ENCODE data around the gene YDJC. TPM values are rescaled to one million over a fixed set of nuclear protein-coding genes. Genes with fewer than 3 reads are reported as not detected.
"Not testable (repeated sequence)": the region's sequence is repeated elsewhere in the genome, so short reads cannot be mapped to it uniquely, and the experiment has no call there.

YDJC gene
- total RNA-seq, 1 experiment from 2014 or later = 57.9 TPM

DNA sequence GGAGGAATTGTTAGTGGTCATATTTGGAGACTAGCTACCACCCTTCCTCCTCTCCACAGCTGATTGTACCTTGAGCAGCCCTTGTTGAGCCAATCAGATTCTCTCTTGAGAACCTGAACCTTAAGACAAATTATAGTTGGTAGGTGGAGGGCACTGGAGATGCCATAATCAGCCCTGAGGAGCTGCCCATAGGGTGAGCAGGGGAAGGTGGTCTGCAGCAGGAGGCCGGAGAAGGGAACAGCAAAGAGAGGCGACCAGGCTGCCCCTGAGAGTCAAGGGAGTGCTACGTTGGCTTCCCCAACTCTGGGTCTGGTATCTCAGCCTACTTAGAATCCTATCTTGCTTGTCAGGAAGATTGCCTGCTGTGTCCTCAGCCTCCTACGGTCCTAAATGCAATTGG is 9.5 kb upstream of the YDJC start:
- peaks cover 39% of the 10 kb centered on the region for H3K36me3 Mint-ChIP-seq (ENCODE audit: insufficient read depth, unreplicated experiment)
- no peak for DNase-seq
- intact Hi-C loops (cut with micrococcal nuclease; ENCODE audit: unreplicated experiment) = no loop called here
- H3K27ac Mint-ChIP-seq (ENCODE audit: unreplicated experiment) = no peak overlapping the region
- CTCF ChIA-PET = no interaction called here
- H3K27me3 Mint-ChIP-seq (ENCODE audit: unreplicated experiment) = no peaks in the 10 kb centered on the region
- TF ChIP-seq, protein P1, sequence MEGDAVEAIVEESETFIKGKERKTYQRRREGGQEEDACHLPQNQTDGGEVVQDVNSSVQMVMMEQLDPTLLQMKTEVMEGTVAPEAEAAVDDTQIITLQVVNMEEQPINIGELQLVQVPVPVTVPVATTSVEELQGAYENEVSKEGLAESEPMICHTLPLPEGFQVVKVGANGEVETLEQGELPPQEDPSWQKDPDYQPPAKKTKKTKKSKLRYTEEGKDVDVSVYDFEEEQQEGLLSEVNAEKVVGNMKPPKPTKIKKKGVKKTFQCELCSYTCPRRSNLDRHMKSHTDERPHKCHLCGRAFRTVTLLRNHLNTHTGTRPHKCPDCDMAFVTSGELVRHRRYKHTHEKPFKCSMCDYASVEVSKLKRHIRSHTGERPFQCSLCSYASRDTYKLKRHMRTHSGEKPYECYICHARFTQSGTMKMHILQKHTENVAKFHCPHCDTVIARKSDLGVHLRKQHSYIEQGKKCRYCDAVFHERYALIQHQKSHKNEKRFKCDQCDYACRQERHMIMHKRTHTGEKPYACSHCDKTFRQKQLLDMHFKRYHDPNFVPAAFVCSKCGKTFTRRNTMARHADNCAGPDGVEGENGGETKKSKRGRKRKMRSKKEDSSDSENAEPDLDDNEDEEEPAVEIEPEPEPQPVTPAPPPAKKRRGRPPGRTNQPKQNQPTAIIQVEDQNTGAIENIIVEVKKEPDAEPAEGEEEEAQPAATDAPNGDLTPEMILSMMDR (IDR thresholded peaks at IDR 0.05; ENCODE audit: unreplicated experiment) = no peak
- no peaks in the 10 kb centered on the region for H3K9me3 Mint-ChIP-seq (ENCODE audit: low read depth, unreplicated experiment)
- no TSS peak for BruUV-seq (replicated peaks)
- H3K4me1 Mint-ChIP-seq (ENCODE audit: low read depth, unreplicated experiment) = peaks cover 26% of the 10 kb centered on the region
- no peak overlapping the region for H3K4me3 Mint-ChIP-seq (ENCODE audit: low read depth, unreplicated experiment)

DNA sequence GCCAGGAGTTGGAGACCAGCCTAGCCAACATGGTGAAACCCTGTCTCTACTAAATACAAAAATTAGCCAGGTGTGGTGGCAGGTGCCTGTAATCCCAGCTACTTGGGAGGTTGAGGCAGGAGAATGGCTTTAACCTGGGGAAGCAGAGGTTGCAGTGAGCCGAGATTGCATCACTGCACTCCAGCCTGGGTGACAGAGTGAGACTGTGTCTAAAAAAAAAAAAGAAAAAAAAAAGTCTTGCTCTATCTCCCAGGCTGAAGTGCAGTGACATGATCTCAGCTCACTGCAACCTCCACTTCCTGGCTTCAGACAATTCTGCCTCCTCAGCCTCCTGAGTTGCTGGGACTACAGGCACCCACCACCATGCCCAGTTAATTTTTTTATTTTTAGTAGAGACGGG is 7.6 kb upstream of the YDJC start:
- intact Hi-C loops (cut with micrococcal nuclease; ENCODE audit: unreplicated experiment); H3K27ac Mint-ChIP-seq (ENCODE audit: unreplicated experiment); H3K27me3 Mint-ChIP-seq (ENCODE audit: unreplicated experiment); H3K4me3 Mint-ChIP-seq (ENCODE audit: low read depth, unreplicated experiment); BruUV-seq (replicated peaks); DNase-seq; H3K9me3 Mint-ChIP-seq (ENCODE audit: low read depth, unreplicated experiment): not testable (repeated sequence)
- peaks cover 20% of the 10 kb centered on the region for H3K36me3 Mint-ChIP-seq (ENCODE audit: insufficient read depth, unreplicated experiment)
- CTCF ChIA-PET = interaction anchor here (0.5 kb wide), 1 partner anchor 168 kb away, joined by 4 read pairs; no protein-coding TSS in a partner anchor
- peaks cover 14% of the 10 kb centered on the region for H3K4me1 Mint-ChIP-seq (ENCODE audit: low read depth, unreplicated experiment)

DNA sequence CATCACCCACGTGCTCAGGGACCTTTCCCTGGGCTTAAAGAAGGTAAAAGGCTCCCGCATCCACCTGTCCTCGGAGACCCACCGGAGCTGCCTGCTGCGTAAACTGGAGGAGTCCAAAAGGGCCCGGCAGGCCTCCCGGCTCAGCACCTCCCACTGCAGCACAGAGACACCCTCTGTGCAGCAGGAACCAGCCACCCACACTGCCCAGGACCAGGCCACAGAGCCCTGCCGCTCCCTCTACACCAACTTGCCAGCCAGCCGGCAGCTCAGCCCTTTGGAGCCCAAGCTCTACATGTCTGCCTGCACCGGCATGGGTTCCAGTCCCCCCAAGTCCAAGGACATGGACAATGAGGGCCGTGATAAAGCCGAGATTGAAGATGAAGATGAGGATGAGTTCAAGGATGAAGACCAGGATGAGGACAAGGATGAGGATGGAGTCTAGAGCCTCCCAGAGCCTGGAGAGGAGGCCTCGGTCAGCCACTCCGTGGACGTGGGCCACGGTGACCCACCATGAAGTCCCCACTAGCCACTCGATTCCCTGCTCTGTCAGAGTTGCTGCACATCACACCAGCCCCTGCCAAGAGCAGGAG is 6.9 kb upstream of the YDJC start:
- no peak overlapping the region for H3K4me3 Mint-ChIP-seq (ENCODE audit: low read depth, unreplicated experiment)
- TF ChIP-seq, protein P1 (IDR thresholded peaks at IDR 0.05; ENCODE audit: unreplicated experiment) = no peak
- intact Hi-C loops (cut with micrococcal nuclease; ENCODE audit: unreplicated experiment) = no loop called here
- no peaks in the 10 kb centered on the region for H3K27me3 Mint-ChIP-seq (ENCODE audit: unreplicated experiment)
- H3K27ac Mint-ChIP-seq (ENCODE audit: unreplicated experiment) = no peak overlapping the region
- H3K36me3 Mint-ChIP-seq (ENCODE audit: insufficient read depth, unreplicated experiment) = peaks cover 13% of the 10 kb centered on the region
- CTCF ChIA-PET = interaction anchor here (0.5 kb wide), 1 partner anchor 169 kb away, joined by 4 read pairs; no protein-coding TSS in a partner anchor
- H3K9me3 Mint-ChIP-seq (ENCODE audit: low read depth, unreplicated experiment) = no peaks in the 10 kb centered on the region
- DNase-seq = no peak
- BruUV-seq (replicated peaks) = no TSS peak
- H3K4me1 Mint-ChIP-seq (ENCODE audit: low read depth, unreplicated experiment) = peaks cover 14% of the 10 kb centered on the region

DNA sequence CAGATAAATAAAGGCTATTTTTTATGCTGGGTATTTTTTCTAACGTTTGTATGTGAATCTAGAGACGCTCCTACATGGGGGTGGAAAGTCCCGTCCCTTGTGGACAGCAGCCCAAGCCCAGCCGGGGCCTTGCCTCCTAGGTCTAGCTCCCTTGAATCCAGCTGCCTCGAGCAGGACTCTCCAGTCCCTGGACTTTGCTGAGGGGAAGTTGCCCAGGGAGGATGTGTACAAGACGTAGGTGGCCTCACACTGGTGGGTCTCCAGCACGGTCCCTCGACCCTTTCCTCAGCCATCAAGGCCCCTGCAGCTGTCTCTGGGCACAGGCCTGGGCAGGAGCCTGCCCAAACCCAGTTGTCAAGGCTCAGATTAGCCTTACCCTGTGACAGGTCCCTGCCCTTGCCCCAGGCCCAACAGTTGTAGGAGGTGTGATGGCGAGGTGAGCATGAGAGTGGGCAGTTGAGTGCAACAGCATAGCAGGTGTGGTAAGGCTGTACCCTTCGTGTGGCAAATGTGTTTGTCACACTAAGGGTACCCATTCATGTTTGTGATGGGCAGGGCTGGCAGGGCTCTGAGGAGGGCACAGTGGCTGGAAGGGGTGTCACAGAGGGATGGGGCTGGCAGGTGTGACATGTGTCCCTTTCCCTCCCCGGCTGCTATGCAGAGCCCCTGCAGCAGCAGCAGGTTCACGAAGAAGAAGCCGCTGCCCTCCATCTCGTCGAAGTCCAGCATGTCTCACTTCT is 6.1 kb upstream of the YDJC start:
- peaks cover 7% of the 10 kb centered on the region for H3K4me1 Mint-ChIP-seq (ENCODE audit: low read depth, unreplicated experiment)
- TF ChIP-seq, protein P1 (IDR thresholded peaks at IDR 0.05; ENCODE audit: unreplicated experiment) = no peak

DNA sequence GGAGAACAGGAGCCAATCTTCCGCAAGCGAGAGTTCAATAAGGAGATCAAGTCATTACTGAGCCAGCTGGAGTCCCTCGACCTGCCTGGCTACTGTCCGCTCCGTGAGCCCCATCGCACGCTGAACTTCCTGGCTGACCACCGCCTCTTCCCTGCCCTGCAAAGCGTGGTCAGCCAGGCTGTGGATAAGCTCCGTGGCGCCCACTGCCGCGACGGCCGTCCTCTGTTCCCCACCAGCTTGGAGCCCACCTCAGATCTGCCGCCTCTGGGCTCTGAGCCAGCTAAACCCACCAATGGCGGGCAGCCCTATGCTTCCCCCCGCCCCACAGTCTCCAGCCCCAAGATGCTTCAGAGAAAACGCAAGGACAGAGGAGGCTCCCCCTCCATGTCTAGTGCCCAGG is 5.0 kb upstream of the YDJC start:
- H3K27ac Mint-ChIP-seq (ENCODE audit: unreplicated experiment) = no peak overlapping the region
- DNase-seq = no peak
- H3K36me3 Mint-ChIP-seq (ENCODE audit: insufficient read depth, unreplicated experiment) = peaks cover 9% of the 10 kb centered on the region
- H3K4me1 Mint-ChIP-seq (ENCODE audit: low read depth, unreplicated experiment) = no peaks in the 10 kb centered on the region
- H3K4me3 Mint-ChIP-seq (ENCODE audit: low read depth, unreplicated experiment) = no peak overlapping the region
- intact Hi-C loops (cut with micrococcal nuclease; ENCODE audit: unreplicated experiment) = no loop called here
- no TSS peak for BruUV-seq (replicated peaks)
- CTCF ChIA-PET = no interaction called here
- no peaks in the 10 kb centered on the region for H3K27me3 Mint-ChIP-seq (ENCODE audit: unreplicated experiment)
- no peaks in the 10 kb centered on the region for H3K9me3 Mint-ChIP-seq (ENCODE audit: low read depth, unreplicated experiment)
- TF ChIP-seq, protein P1 (IDR thresholded peaks at IDR 0.05; ENCODE audit: unreplicated experiment) = no peak

More for the DNA sequence above, 6.1 kb upstream of the YDJC start:
- Mint-ChIP-seq H3K27me3 (ENCODE audit: unreplicated experiment) (no peaks in the 10 kb centered on the region), H3K4me3 (ENCODE audit: low read depth, unreplicated experiment) (no peak overlapping the region), H3K9me3 (ENCODE audit: low read depth, unreplicated experiment) (no peaks in the 10 kb centered on the region), H3K36me3 (ENCODE audit: insufficient read depth, unreplicated experiment) (peaks cover 5% of the 10 kb centered on the region), H3K27ac (ENCODE audit: unreplicated experiment) (no peak overlapping the region)
- CTCF ChIA-PET = no interaction called here
- DNase-seq = no peak
- intact Hi-C loops (cut with micrococcal nuclease; ENCODE audit: unreplicated experiment) = no loop called here
- no TSS peak for BruUV-seq (replicated peaks)

Data from Calu3 (cell line).